Tibial artery (tissue), 4 donors: ENCODE measurements around the gene PTPRG.

ENCODE experiments used
- DNase-seq, 2 donors: peaks; one replicate each; pipeline ENCODE4 v3.0.0-alpha.2; 2019
- H3K27ac ChIP-seq, 2 donors: fragments of 200-600 bp; sonication (generic) in 1 of 2; 1 replicate in 1 of 2; 2 replicates in 1 of 2; pipeline ENCODE4 v1.5.1; 2018 to 2019; ENCODE audit warnings: mild to moderate bottlenecking in 1 of 2
- H3K27me3 ChIP-seq, 2 donors: fragments of 200-600 bp; sonication (generic) in 1 of 2; one replicate each; pipeline versions ENCODE4 v1.5.1 to v1.6.0; 2016 to 2019
- H3K36me3 ChIP-seq, 3 donors: fragments of 200-600 bp; sonication (generic) in 2 of 3; one replicate each; pipeline ENCODE4 v1.5.1; 2016 to 2019; ENCODE audit warnings: mild to moderate bottlenecking in 2 of 3
- H3K4me1 ChIP-seq, 4 donors: fragments of 200-600 bp; sonication (generic) in 2 of 4; 1 replicate in 3 of 4; 2 replicates in 1 of 4; pipeline ENCODE4 v1.5.1; 2016 to 2019
- H3K4me3 ChIP-seq, 2 donors: fragments of 200-600 bp; sonication (generic) in 1 of 2; 1 replicate in 1 of 2; 2 replicates in 1 of 2; pipeline ENCODE4 v1.5.1; 2018 to 2019; ENCODE audit warnings: mild to moderate bottlenecking in 2 of 2
- H3K9me3 ChIP-seq, 3 donors: fragments of 200-600 bp; sonication (generic) in 1 of 3; one replicate each; pipeline ENCODE4 v1.5.1; 2016 to 2019
- intact Hi-C: fragments of 100-400 bp; cut with DNase I; formaldehyde crosslinking; loops from one replicate; pipeline ENCODE4 v1.15.0; 2023; ENCODE audit warnings: low total_unique reads
- TF ChIP-seq, protein P1 (sequence below), 2 experiments: fragments of 200-600 bp in 1 of 2; fragments of 450-650 bp in 1 of 2; IDR thresholded peaks; one replicate each; pipeline ENCODE4 v1.5.1; 2017 to 2019; ENCODE audit warnings: antibody characterized with exemption in 2 of 2, mild to moderate bottlenecking in 1 of 2, moderate library complexity in 1 of 2

The PTPRG gene

DNA sequence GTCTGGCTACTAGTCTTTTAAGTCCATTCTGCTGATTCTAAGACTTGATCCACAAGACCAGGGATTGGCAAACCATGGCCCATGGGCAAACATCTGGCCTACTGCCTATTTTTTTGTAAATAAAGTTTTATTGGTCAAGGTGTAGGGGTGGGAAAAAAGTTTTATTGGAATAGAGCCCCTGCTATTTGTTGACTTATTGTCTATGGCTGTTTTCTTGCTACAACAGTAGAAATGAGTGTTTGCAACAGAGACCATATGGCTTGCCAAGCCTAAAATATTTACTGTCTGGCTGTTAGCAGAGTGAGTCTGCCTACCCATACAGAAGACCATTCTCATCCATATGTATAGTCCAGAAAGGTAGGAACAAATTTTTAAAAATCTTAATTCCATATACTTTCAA, 106.4 kb downstream of the PTPRG start:
- Histone ChIP-seq H3K27me3 (no peaks in the 10 kb centered on the region), H3K27ac (no peak overlapping the region), H3K4me3 (no peak overlapping the region), H3K36me3 (no peaks in the 10 kb centered on the region), H3K4me1 (peaks cover 0 to 59% (median 24%) of the 10 kb centered on the region in 4 donors), H3K9me3 (no peaks in the 10 kb centered on the region)
- intact Hi-C loops, result no loop called here
- TF ChIP-seq, protein P1, sequence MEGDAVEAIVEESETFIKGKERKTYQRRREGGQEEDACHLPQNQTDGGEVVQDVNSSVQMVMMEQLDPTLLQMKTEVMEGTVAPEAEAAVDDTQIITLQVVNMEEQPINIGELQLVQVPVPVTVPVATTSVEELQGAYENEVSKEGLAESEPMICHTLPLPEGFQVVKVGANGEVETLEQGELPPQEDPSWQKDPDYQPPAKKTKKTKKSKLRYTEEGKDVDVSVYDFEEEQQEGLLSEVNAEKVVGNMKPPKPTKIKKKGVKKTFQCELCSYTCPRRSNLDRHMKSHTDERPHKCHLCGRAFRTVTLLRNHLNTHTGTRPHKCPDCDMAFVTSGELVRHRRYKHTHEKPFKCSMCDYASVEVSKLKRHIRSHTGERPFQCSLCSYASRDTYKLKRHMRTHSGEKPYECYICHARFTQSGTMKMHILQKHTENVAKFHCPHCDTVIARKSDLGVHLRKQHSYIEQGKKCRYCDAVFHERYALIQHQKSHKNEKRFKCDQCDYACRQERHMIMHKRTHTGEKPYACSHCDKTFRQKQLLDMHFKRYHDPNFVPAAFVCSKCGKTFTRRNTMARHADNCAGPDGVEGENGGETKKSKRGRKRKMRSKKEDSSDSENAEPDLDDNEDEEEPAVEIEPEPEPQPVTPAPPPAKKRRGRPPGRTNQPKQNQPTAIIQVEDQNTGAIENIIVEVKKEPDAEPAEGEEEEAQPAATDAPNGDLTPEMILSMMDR (IDR thresholded peaks at IDR 0.05), result no peak
- no peak for DNase-seq

DNA sequence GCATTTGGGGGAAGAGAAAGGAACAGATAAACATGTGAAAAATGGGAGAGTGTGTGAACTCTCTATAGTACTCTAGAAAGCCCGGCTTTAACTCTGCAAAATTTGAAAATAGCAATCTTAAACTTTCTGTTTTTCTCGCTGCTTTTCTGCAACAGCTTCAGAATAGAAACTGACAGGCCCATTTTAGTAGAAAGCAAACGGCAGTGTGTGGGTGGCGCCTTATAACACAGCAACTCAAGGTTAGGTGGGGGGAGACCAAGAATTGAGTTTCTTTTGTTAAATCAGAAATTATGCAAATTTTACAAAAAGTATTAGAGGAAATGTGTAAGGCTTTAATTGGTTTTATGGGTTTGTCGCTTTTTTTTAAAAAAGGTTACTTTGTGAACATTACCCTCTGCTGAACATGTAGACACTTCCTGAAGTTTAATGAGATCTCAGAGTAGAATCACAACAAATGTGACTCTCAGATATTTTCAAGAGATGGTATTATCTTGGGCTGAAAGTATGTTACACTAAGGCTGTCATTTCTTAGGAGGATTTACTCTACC, 107.0 kb downstream of the PTPRG start:
- no peak overlapping the region for H3K4me3 ChIP-seq
- TF ChIP-seq, protein P1 (IDR thresholded peaks at IDR 0.05), result no peak
- peaks cover 0 to 57% (median 22%) of the 10 kb centered on the region in 4 donors for H3K4me1 ChIP-seq
- no peaks in the 10 kb centered on the region for H3K36me3 ChIP-seq
- intact Hi-C loops, result no loop called here
- no peaks in the 10 kb centered on the region for H3K9me3 ChIP-seq
- no peaks in the 10 kb centered on the region for H3K27me3 ChIP-seq
- DNase-seq, result no peak
- no peak overlapping the region for H3K27ac ChIP-seq

DNA sequence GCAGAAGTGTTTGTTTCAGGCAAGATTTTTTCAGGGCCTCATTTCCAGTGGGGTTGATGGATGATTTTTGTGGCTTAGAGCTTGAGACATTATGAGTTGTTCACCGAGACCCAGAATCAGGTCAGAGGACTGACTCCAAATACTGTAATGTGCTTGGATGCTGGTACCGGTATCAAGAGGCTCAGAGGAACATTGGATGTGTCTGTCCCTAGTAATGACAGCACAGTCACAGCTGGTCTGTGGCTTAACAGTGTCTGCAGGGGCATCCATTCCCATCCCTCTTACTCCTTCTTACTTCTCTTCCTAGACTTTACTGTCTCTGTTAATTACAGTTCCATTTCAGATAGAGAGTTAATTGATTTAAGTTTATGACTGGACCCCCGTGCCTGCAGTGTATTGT, 107.8 kb downstream of the PTPRG start:
- no peaks in the 10 kb centered on the region for H3K9me3 ChIP-seq
- peaks cover 0 to 49% (median 15%) of the 10 kb centered on the region in 4 donors for H3K4me1 ChIP-seq
- H3K27ac ChIP-seq, result no peak overlapping the region
- TF ChIP-seq, protein P1 (IDR thresholded peaks at IDR 0.05), result no peak
- H3K36me3 ChIP-seq, result no peaks in the 10 kb centered on the region
- intact Hi-C loops, result no loop called here
- H3K4me3 ChIP-seq, result no peak overlapping the region
- no peaks in the 10 kb centered on the region for H3K27me3 ChIP-seq
- no peak for DNase-seq

DNA sequence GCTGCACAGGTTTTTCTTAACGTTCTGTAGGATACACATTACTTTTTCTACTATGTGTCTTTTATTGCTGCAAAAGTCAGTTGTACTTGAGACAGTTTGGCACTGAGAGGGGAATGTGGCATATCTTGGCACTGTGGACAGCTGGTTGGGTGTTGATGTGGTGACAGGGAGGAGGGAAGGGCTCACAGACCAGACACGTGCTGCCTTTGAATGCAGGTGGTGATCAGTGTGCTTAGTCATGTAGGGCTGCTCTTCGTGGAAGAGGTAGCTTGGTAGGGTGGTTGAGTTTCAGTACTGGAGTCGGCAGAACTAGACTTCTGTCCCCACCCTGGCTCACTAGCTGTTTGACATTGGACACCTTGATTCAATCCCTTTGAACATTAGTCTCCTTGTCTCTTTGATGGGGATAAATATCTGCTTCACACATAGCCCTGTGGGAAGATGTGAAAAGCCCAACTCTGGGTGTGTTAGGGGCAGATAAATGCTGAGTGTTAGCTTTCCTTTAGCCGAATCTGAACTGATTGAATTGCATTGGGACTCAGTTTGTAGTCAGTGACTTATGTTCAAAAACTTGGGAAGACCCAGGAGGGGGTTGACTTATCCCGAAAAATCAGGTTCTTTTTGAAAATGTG, 108.4 kb downstream of the PTPRG start:
- Histone ChIP-seq H3K36me3 (no peaks in the 10 kb centered on the region), H3K27me3 (no peaks in the 10 kb centered on the region), H3K4me3 (no peak overlapping the region), H3K27ac (no peak overlapping the region), H3K4me1 (peaks cover 0 to 48% (median 13%) of the 10 kb centered on the region in 4 donors), H3K9me3 (no peaks in the 10 kb centered on the region)
- intact Hi-C loops, result no loop called here
- TF ChIP-seq, protein P1 (IDR thresholded peaks at IDR 0.05), result no peak
- DNase-seq, result no peak

DNA sequence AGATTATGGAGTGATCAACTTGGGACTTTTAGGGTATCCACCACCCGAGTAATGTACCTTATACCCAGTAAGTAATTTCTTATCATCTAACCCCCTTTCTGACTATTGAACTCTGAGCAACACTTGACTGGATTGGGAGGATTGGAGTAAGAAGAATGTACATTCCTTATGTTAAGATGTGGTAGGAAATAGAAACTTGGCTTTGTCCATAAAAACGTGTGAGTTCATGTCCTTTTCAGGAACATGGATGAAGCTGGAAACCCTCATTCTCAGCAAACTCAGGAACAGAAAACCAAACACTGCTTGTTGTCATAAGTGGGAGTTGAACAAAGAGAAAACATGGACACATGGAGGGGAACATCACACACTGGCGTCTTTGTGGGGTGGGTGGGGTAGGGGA, 112.3 kb downstream of the PTPRG start:
- Histone ChIP-seq H3K27me3 (no peaks in the 10 kb centered on the region), H3K27ac (no peak overlapping the region), H3K9me3 (no peaks in the 10 kb centered on the region), H3K4me1 (peaks cover 0 to 22% (median 11%) of the 10 kb centered on the region in 4 donors), H3K4me3 (no peak overlapping the region), H3K36me3 (no peaks in the 10 kb centered on the region)
- no peak for DNase-seq
- intact Hi-C loops, result no loop called here
- TF ChIP-seq, protein P1 (IDR thresholded peaks at IDR 0.05), result no peak
